Pancreas (tissue), 10 donors: ENCODE measurements around the gene NCAPH2. TPM values are rescaled to one million over a fixed set of nuclear protein-coding genes. Genes with fewer than 3 reads are reported as not detected.

Experiments used
- ATAC-seq, 4 donors: fragments of 200-7000 bp; cut with Tn5 transposase; one replicate each; pipeline versions ENCODE4 v1.8.0 to v1.9.1; 2020; ENCODE audit warnings: mild to moderate bottlenecking in 4 of 4, moderate library complexity in 4 of 4
- DNase-seq, 6 donors: peaks; one replicate each; pipeline ENCODE4 v3.0.0-alpha.2; 2020
- FAIRE-seq: peaks from 2 replicates; lab custom pipeline; 2012; peaks lifted over from hg19 to GRCh38; lab: Jason Lieb, UNC
- H3K27ac ChIP-seq, 4 donors: fragments of 200-600 bp; sonication (generic); 1 replicate in 3 of 4; 2 replicates in 1 of 4; pipeline versions ENCODE4 v1.5.0 to v1.8.0; 2020
- H3K27me3 ChIP-seq, 4 donors: fragments of 200-600 bp; one replicate each; pipeline ENCODE4 v1.8.0; 2021
- H3K36me3 ChIP-seq, 3 donors: fragments of 200-600 bp; sonication (generic) in 1 of 3; one replicate each; pipeline versions ENCODE4 v1.5.0 to v1.8.0; 2020 to 2021
- H3K4me1 ChIP-seq, 3 donors: fragments of 200-600 bp; one replicate each; pipeline ENCODE4 v1.8.0; 2021
- H3K4me3 ChIP-seq, 4 donors: fragments of 200-600 bp; sonication (generic) in 2 of 4; one replicate each; pipeline versions ENCODE4 v1.5.0 to v1.8.0; 2020 to 2021
- H3K9me3 ChIP-seq, 4 donors: fragments of 200-600 bp; one replicate each; pipeline ENCODE4 v1.8.0; 2021
- WGBS, 2 donors: extraction: QIAGEN DNeasy Blood & Tissue Kit; methylation state at CpG; one replicate each; pipeline ENCODE4 v1.1.7; 2013; 5-methylcytosine and 5-hydroxymethylcytosine counted together
- intact Hi-C, 3 donors: fragments of 100-400 bp; cut with DNase I; formaldehyde crosslinking; loops; one replicate each; pipeline versions ENCODE4 v1.11.1 to v1.14.2; 2022
- polyA plus RNA-seq, 2 donors: library from polyadenylated mRNA; stranded (reverse); fragments of 200-250 nt; gene quantifications; one replicate each; pipeline ENCODE4 v1.2.3, GENCODE V29; 2013
- total RNA-seq, 6 donors: library from RNA; stranded (reverse); fragmentation: NEBNext Ultra II Directional in 4 of 6; extraction: Animal tissue kit (Norgen Biotek cat#: 25700) in 4 of 6; gene quantifications; one replicate each; pipeline versions ENCODE4 v1.2.1 to v1.2.4, GENCODE V29; 2021 to 2023
- TF ChIP-seq, protein P1 (sequence below), 4 donors: fragments of 200-600 bp; sonication (generic) in 3 of 4; IDR thresholded peaks; one replicate each; pipeline versions ENCODE4 v1.5.0 to v1.8.0; 2021; ENCODE audit warnings: antibody characterized with exemption in 4 of 4
- donor health status: healthy with polysubstance abuse.
- donor health status: DM: no; HTN: no; CAD: no; lungs with moderate emphysema.
- donor health status: DM: no; HTN: no; CAD: no.
- donor health status: control.
- donor health status: control.
- donor health status: Bipolar disorder and iron deficiency.
- donor health status: DM: yes; HTN: yes; CAD: no.
- donor health status: DM: no; HTN: no; CAD: no.
- donor health status: DM: no; HTN: no; CAD: no.
- donor health status: DM: yes; HTN: yes; CAD: no.

The NCAPH2 gene
- total and polyA plus RNA-seq, 8 donors: 15.9 to 70.1 (median 24.2) TPM

DNA sequence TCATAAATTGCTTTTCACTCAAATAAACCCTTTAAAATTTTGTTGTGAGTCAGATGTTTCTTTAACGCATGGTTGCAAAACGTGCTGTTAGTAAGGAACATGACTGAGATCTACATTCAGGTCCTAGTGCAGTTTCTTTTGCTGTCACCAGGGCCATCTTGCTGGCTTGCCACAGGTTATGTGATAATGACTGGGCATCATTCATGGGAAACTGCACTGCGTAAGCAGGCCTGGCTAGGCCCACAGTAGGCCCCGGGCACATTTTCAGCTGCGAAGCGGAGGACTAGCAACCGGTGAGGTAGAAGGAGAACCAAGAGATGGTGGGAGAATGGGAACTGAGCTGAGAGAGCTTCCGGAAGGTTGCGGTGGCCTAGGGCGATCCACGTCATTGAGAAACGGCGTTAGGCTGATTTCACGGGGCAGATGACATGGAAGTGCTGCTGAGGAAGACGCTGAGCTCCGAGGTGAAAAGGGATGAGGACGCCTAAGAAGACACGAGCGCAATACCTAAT, 34.4 kb downstream of the NCAPH2 start:
- Histone ChIP-seq H3K36me3 (no peaks in the 10 kb centered on the region), H3K27ac (peak overlapping the region in 2 of 4 donors; percentile 92 to 98), H3K4me1 (peaks cover 0 to 19% (median 7%) of the 10 kb centered on the region in 3 donors), H3K4me3 (no peak overlapping the region), H3K9me3 (no peaks in the 10 kb centered on the region), H3K27me3 (peaks cover 0 to 3% (median 0%) of the 10 kb centered on the region in 4 donors)
- FAIRE-seq (no peak), ATAC-seq (no peak), DNase-seq (no peak)
- 91 to 94% methylated on average over 19 of the region's 19 CpGs for WGBS, 2 donors
- intact Hi-C loops: no loop called here
- TF ChIP-seq, protein P1, sequence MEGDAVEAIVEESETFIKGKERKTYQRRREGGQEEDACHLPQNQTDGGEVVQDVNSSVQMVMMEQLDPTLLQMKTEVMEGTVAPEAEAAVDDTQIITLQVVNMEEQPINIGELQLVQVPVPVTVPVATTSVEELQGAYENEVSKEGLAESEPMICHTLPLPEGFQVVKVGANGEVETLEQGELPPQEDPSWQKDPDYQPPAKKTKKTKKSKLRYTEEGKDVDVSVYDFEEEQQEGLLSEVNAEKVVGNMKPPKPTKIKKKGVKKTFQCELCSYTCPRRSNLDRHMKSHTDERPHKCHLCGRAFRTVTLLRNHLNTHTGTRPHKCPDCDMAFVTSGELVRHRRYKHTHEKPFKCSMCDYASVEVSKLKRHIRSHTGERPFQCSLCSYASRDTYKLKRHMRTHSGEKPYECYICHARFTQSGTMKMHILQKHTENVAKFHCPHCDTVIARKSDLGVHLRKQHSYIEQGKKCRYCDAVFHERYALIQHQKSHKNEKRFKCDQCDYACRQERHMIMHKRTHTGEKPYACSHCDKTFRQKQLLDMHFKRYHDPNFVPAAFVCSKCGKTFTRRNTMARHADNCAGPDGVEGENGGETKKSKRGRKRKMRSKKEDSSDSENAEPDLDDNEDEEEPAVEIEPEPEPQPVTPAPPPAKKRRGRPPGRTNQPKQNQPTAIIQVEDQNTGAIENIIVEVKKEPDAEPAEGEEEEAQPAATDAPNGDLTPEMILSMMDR (IDR thresholded peaks at IDR 0.05): no peak

DNA sequence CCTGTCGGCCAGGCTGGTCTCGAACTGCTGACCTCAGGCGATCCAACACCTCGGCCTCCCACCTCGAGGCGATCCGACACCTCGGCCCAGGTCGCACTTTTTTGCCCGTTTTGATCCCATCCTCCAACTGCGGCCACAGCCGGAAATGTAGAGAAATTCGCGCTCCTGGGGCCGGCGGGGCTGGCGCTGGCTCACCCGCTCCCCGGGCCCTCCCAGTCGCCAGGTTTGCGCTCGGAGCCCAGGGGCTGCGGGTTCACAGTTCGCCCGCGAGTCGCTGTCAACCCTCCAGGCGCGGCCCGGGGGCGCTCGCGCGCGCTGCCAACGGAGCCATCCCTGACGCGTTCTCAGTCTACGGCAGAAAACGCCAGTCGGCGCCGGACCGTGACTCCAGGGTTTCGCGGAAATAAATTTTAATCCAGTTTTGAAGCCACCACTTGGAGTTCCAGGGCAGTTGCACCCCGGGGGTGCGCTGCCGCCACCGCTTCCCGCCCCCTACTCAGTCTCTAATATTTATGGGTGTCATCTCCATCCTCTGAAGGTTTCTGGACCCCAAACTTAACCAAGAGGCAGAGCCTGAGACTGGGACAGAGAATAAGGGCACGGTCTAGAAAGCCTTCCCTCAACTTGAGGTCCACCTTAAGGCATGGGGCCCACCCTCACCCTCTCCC, 36.2 kb downstream of the NCAPH2 start:
- peak; percentile 66 to 91 (median 72) for DNase-seq
- FAIRE-seq: no peak
- WGBS, 2 donors: 5 to 6% methylated on average over 46 to 52 of the region's 52 CpGs
- no peaks in the 10 kb centered on the region for H3K9me3 ChIP-seq
- H3K27me3 ChIP-seq: peaks cover 0 to 3% (median 1%) of the 10 kb centered on the region in 4 donors
- intact Hi-C loops: no loop called here
- TF ChIP-seq, protein P1 (IDR thresholded peaks at IDR 0.05): peak in 3 of 4 donors; percentile 15 to 19 (median 17)
- peak overlapping the region in 1 of 4 donors; percentile 25 for H3K4me3 ChIP-seq
- H3K36me3 ChIP-seq: no peaks in the 10 kb centered on the region
- peaks cover 2 to 10% (median 4%) of the 10 kb centered on the region in 3 donors for H3K4me1 ChIP-seq
- peak overlapping the region in 2 of 4 donors; percentile 75 to 92 for H3K27ac ChIP-seq
- peak; percentile 56 to 79 (median 66) for ATAC-seq

DNA sequence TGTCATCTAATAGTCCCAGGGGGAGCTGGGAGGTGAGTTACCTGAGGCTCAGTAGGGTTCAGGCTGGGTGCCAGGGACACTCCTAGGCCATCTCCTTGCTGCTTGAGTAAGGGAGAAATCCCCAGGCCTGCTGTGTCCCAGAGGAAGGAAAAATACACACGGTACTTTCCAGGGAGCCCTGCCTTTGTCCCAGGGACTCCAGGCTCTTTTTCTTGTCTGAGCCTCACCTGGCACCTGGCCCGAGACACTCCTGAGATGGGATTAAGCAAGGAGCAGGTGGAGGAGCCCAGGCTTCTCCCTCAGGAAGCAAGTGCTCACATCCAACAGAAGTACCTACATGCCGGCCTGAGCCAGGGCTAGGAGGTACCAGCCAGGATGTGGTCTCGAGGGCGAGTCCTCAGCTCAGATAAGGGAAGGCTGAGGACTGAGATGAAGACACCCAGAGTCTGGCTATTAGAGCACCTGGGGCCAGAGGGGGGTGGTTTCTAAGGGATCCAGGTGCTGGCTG, 36.8 kb downstream of the NCAPH2 start:
- FAIRE-seq: no peak
- TF ChIP-seq, protein P1 (IDR thresholded peaks at IDR 0.05): no peak
- no peak overlapping the region for H3K4me3 ChIP-seq
- H3K36me3 ChIP-seq: no peaks in the 10 kb centered on the region
- peak in 2 of 6 donors; percentile 36 to 68 for DNase-seq
- peaks cover 0 to 4% (median 1%) of the 10 kb centered on the region in 4 donors for H3K27me3 ChIP-seq
- intact Hi-C loops: no loop called here
- peak in 3 of 4 donors; percentile 2 to 47 (median 36) for ATAC-seq
- H3K27ac ChIP-seq: peak overlapping the region in 2 of 4 donors; percentile 75 to 92
- no peaks in the 10 kb centered on the region for H3K9me3 ChIP-seq
- H3K4me1 ChIP-seq: peaks cover 0 to 7% (median 4%) of the 10 kb centered on the region in 3 donors
- WGBS, 2 donors: 69 to 73% methylated on average over 5 of the region's 5 CpGs

DNA sequence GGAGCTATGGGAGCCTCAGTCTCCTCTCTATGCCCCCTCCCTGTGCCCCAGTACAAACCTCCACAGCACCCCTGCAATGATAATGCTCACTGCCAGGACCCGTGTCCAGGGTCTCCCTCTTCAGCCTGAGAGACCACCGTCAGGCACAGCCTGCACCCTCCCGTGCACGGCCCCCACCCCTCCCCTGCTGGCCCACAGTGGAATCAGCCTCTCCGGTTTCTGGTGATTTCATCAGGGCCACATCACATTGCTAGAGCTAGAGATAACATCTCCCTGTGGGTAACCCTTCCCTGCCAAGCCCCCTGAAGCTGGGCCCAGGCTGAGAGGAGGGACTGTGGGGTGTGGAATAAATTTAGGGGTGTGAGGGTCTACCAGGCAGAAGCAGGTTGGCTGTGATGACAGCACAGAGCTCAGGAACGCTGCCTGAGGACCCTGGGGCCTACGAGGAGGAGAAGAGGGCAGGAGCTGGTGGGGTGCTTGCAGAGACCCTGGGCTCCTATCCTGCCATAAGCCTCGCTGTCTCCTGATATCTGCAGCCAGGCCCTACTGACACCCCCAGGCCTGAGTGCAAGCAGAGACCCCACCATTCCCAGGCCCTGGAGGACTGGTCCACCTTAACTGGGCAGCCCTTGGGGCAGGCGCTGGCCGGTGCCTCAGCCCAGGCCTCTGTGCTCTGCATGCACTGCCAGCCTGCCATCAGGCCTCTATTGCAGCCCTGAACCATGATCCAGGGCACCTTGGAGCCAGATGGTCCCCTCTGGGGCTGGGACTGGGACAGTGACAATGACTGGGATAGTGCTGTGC, 37.7 kb downstream of the NCAPH2 start, which contains the start of gene KLHDC7B:
Gene KLHDC7B (plus strand): TSS at position 378 of the 804 bp plus-strand sequence. CDS start 345 bp downstream, at position 723.
- intact Hi-C loops: no loop called here
- DNase-seq: no peak
- Histone ChIP-seq H3K36me3 (no peaks in the 10 kb centered on the region), H3K27ac (peak within 1 kb of the TSS in 2 of 4 donors; percentile 75 to 92), H3K4me3 (no peak within 1 kb of the TSS), H3K9me3 (no peaks in the 10 kb centered on the region), H3K27me3 (peaks cover 0 to 4% (median 1%) of the 10 kb centered on the region in 4 donors), H3K4me1 (peaks cover 0 to 4% (median 0%) of the 10 kb centered on the region in 3 donors)
- 71 to 74% methylated on average over 10 of the region's 10 CpGs for WGBS, 2 donors
- no peak for FAIRE-seq
- TF ChIP-seq, protein P1 (IDR thresholded peaks at IDR 0.05): no peak
- no peak for ATAC-seq
